Measurements from ENCODE around the gene EEA1. TPM values are rescaled to one million over a fixed set of nuclear protein-coding genes. Genes with fewer than 3 reads are reported as not detected.

Gene EEA1
- total and polyA plus RNA-seq, 2 of the 4 experiments (the other 2 are of a cell fraction): 4.6 to 12.5 TPM

GRCh38 chr12:92829686-92830282, 99.3 kb downstream of the EEA1 start:
- WGBS, 2 experiments (ENCODE audit: extremely low coverage in 2 of 2, insufficient read length in 1 of 2): no CpG with 5 or more reads among the region's 7 CpGs
- POLR2A ChIA-PET (ENCODE audit: unreplicated experiment): interaction anchor here (0.7 kb wide), 1 partner anchor 1461 kb away, joined by 8 read pairs; no protein-coding TSS in a partner anchor

More at GRCh38 chr12:92829686-92830282, 99.3 kb downstream of the EEA1 start:
- Histone ChIP-seq H4K8ac (ENCODE audit: low read depth in 2 of 2, low read length in 2 of 2) (no peak overlapping the region), H2BK120ac (ENCODE audit: low read depth, low read length) (no peak overlapping the region), H3K23ac (ENCODE audit: low read depth, low read length) (no peak overlapping the region), H3K27ac (ENCODE audit: insufficient read depth, low read length) (no peak overlapping the region), H3K4ac (ENCODE audit: low read depth, low read length) (no peak overlapping the region), H4K5ac (ENCODE audit: low read depth, low read length) (no peak overlapping the region), H2AFZ (replicated peaks; ENCODE audit: low read length, poor library complexity) (no peak overlapping the region), H2BK5ac (ENCODE audit: low read depth, low read length, poor library complexity, severe bottlenecking) (no peak overlapping the region), H2BK20ac (ENCODE audit: low read depth, low read length) (no peak overlapping the region), H4K91ac (ENCODE audit: insufficient read depth, low read depth, low read length) (no peak overlapping the region), H2AK9ac (replicated peaks; ENCODE audit: low read depth, low read length, poor library complexity) (no peak overlapping the region), H3K27me3 (ENCODE audit: control insufficient read depth, insufficient read depth, low read length) (no peaks in the 10 kb centered on the region), H3K79me1 (ENCODE audit: low read depth in 1 of 2, low read length in 2 of 2) (peaks cover 2 to 24% of the 10 kb centered on the region in 2 experiments; a peak in 3 of 4 replicates), H3K18ac (ENCODE audit: low read depth, low read length) (no peak overlapping the region), H3K9ac (ENCODE audit: low read depth, low read length) (no peak overlapping the region), H3K9me3 (ENCODE audit: control insufficient read depth, insufficient read depth, low read length) (no peaks in the 10 kb centered on the region), H3K14ac (replicated peaks; ENCODE audit: low read depth, low read length) (no peak overlapping the region), H4K20me1 (ENCODE audit: insufficient read depth, low read length) (no peaks in the 10 kb centered on the region), H3K56ac (ENCODE audit: extremely low read depth, insufficient read depth, low read length) (no peak overlapping the region), H3K4me3 (ENCODE audit: insufficient read depth, low read depth, low read length) (no peak overlapping the region), H3K9me1 (ENCODE audit: insufficient read depth, low read length) (no peaks in the 10 kb centered on the region), H2BK15ac (ENCODE audit: low read depth, low read length) (no peak overlapping the region), H3K36me3 (ENCODE audit: control insufficient read depth, insufficient read depth, low read length) (peaks cover 15% of the 10 kb centered on the region), H3K4me1 (ENCODE audit: control insufficient read depth, insufficient read depth, low read length) (no peaks in the 10 kb centered on the region), H2AK5ac (ENCODE audit: low read depth, low read length) (no peak overlapping the region), H3K4me2 (ENCODE audit: low read depth, low read length) (no peak overlapping the region)
- dilution Hi-C loops (cut with HindIII; ENCODE audit: low sequenced_read_pairs, unreplicated experiment): no loop called here
- intact Hi-C loops (cut with micrococcal nuclease): no loop called here
- no peak for TF ChIP-seq SMC3 (IDR thresholded peaks at IDR 0.05; ENCODE audit: low read depth, low read length)
- no peak for TF ChIP-seq FOS (IDR thresholded peaks at IDR 0.05; ENCODE audit: low read depth, low read length)
- TF ChIP-seq MAFK (IDR thresholded peaks at IDR 0.05; ENCODE audit: low read depth, low read length): no peak
- TF ChIP-seq NFE2L2 (IDR thresholded peaks at IDR 0.05; ENCODE audit: low read depth, low read length): no peak
- no peak for TF ChIP-seq USF2 (IDR thresholded peaks at IDR 0.05; ENCODE audit: low read depth, low read length)
- in situ Hi-C loops (cut with MboI; ENCODE audit: low sequenced_read_pairs): no loop called here
- no TSS peak for BruUV-seq (replicated peaks)
- no peak for DNase-seq
- ATAC-seq (ENCODE audit: low read depth): no peak
- CTCF ChIA-PET: no interaction called here
